Aorta (tissue), 5 donors: ENCODE results near the gene SLC4A3. TPM values are rescaled to one million over a fixed set of nuclear protein-coding genes. Genes with fewer than 3 reads are reported as not detected.
A peak's percentile ranks its signal among the peaks of the same experiment; 100 is the strongest.

ENCODE experiments used
- ATAC-seq: fragments of 200-7000 bp; cut with Tn5 transposase; one replicate; pipeline ENCODE4 v1.9.1; 2022; ENCODE audit warnings: moderate library complexity; ENCODE audit not compliant: low FRiP score
- DNase-seq, 2 donors: peaks; one replicate each; pipeline ENCODE4 v3.0.0-alpha.2; 2020
- H3K27ac ChIP-seq, 2 donors: one replicate each; pipeline ENCODE4 v1.5.1; 2013; ENCODE audit warnings: low read length in 2 of 2, mild to moderate bottlenecking in 2 of 2, moderate library complexity in 2 of 2, control low read depth in 1 of 2, inconsistent platforms in 1 of 2, low read depth in 1 of 2
- H3K27me3 ChIP-seq, 2 donors: one replicate each; pipeline ENCODE4 v1.6.1; 2013; ENCODE audit warnings: control low read depth in 1 of 2, low read length in 1 of 2, mild to moderate bottlenecking in 1 of 2, moderate library complexity in 1 of 2; ENCODE audit not compliant: insufficient read depth in 2 of 2, control insufficient read depth in 1 of 2
- H3K36me3 ChIP-seq, 2 donors: one replicate each; pipeline ENCODE4 v1.6.1; 2013; ENCODE audit warnings: control low read depth in 1 of 2, low read length in 1 of 2, mild to moderate bottlenecking in 1 of 2; ENCODE audit not compliant: insufficient read depth in 2 of 2, control insufficient read depth in 1 of 2
- H3K4me1 ChIP-seq, 2 donors: one replicate each; pipeline ENCODE4 v1.6.1; 2013; ENCODE audit warnings: low read length in 2 of 2, control low read depth in 1 of 2, mild to moderate bottlenecking in 1 of 2, moderate library complexity in 1 of 2; ENCODE audit not compliant: insufficient read depth in 2 of 2, control insufficient read depth in 1 of 2
- H3K4me3 ChIP-seq, 2 donors: one replicate each; pipeline ENCODE4 v1.5.1; 2013; ENCODE audit warnings: low read length in 2 of 2, control low read depth in 1 of 2, mild to moderate bottlenecking in 1 of 2
- H3K9me3 ChIP-seq: one replicate; pipeline ENCODE4 v1.6.1; 2013; ENCODE audit warnings: mild to moderate bottlenecking, low read length; ENCODE audit not compliant: control insufficient read depth
- WGBS, 2 donors: extraction: QIAGEN DNeasy Blood & Tissue Kit; methylation state at CpG; one replicate each; pipeline ENCODE4 v1.1.7; 2013; 5-methylcytosine and 5-hydroxymethylcytosine counted together
- intact Hi-C, 2 donors: fragments of 100-400 bp; cut with DNase I; formaldehyde crosslinking; loops; one replicate each; pipeline versions ENCODE4 v1.14.2 to v1.15.0; 2022
- polyA plus RNA-seq, 2 donors: library from polyadenylated mRNA; stranded (reverse); fragments of 200-250 nt; gene quantifications; one replicate each; pipeline ENCODE4 v1.2.3, GENCODE V29; 2013
- total RNA-seq, 2 donors: library from RNA; stranded (reverse); fragmentation: NEBNext Ultra II Directional; extraction: Animal tissue kit (Norgen Biotek cat#: 25700); gene quantifications; one replicate each; pipeline ENCODE4 v1.2.1, GENCODE V29; 2021
- donor health status: healthy with polysubstance abuse.
- donor health status: Bipolar disorder and iron deficiency.
- donor health status: DM: no; HTN: no; CAD: no.
- donor health status: DM: no; HTN: no; CAD: no.
- donor health status: DM: yes; HTN: yes; CAD: no.

Gene SLC4A3
- total and polyA plus RNA-seq, 4 donors: 2.0 to 5.4 (median 3.0) TPM

DNA sequence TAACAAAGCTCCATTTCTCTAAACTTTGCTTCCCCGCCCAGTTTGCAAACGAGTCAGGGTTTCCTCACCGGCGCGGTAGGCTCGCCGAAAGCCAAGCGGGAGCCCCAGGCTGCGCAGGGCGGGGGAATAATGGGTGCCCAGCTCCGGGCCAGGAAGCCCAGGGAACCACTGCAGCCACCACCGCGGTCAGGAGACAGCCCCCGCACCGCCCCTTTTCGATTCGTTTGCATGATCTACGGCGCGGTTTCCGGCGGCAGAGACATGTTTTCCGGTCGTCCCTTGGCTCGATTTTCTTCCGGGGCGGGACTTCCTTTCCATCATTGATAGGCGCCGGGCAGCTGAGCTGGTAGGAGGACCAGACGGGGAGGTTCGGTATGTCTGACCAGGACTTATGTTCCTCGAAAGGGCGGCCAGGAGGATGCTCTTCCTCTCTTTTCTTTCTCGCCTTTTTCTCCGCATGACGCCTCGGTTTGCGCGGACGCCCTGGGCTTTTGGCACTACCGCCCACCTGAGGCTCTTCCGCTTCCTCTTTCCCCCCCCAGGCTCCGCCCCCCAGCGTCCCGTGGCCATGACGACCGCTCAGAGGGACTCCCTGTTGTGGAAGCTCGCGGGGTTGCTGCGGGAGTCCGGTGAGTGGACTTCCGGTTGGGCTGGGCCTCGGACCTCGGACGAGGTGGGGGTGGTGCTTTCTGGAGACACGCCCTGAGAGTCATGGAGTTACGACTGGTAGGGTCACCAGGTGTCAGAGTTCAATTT is 29.7 kb upstream of the SLC4A3 start, which contains the start of gene STK11IP:
Gene STK11IP, plus strand, starts transcription at position 306 of the 756 bp plus-strand sequence. Its CDS starts 263 bp downstream, at position 569.
- peak within 1 kb of the TSS; percentile 59 to 72 for H3K4me3 ChIP-seq
- peak; percentile 98 for DNase-seq
- no peaks in the 10 kb centered on the region for H3K27me3 ChIP-seq
- 0% methylated on average over 56 to 57 of the region's 57 CpGs for WGBS, 2 donors
- peaks cover 0 to 3% of the 10 kb centered on the region in 2 donors for H3K4me1 ChIP-seq
- H3K36me3 ChIP-seq: peaks cover 2 to 3% of the 10 kb centered on the region in 2 donors
- ATAC-seq: peak; percentile 97
- peak within 1 kb of the TSS; percentile 73 to 80 for H3K27ac ChIP-seq
- no peaks in the 10 kb centered on the region for H3K9me3 ChIP-seq
- intact Hi-C loops: loop anchor here (1.0 to 5.0 kb wide), 4 partner anchors 26 to 92 kb away; partner anchors contain the start of genes CHPF (in 1 of the 2), OBSL1 (in 1 of the 2) and TMEM198 (in 1 of the 2)

- ATAC-seq (no peak), DNase-seq (no peak)
- H3K4me1 ChIP-seq: peaks cover 0 to 3% of the 10 kb centered on the region in 2 donors
- 19% methylated on average over 9 of the region's 9 CpGs for WGBS, 2 donors
- no peaks in the 10 kb centered on the region for H3K27me3 ChIP-seq
- peak overlapping the region; percentile 28 to 63 for H3K27ac ChIP-seq
- intact Hi-C loops: loop anchor here (5.0 kb wide), 2 partner anchors 46 to 56 kb away; partner anchors contain the start of genes CHPF (in 1 of the 2) and TMEM198 (in 1 of the 2)
- H3K4me3 ChIP-seq: peak overlapping the region; percentile 15 to 28
- H3K9me3 ChIP-seq: no peaks in the 10 kb centered on the region
- peaks cover 2 to 3% of the 10 kb centered on the region in 2 donors for H3K36me3 ChIP-seq
Observed at GRCh38 chr2:219598308-219599078, 28.9 kb upstream of the SLC4A3 start.

DNA sequence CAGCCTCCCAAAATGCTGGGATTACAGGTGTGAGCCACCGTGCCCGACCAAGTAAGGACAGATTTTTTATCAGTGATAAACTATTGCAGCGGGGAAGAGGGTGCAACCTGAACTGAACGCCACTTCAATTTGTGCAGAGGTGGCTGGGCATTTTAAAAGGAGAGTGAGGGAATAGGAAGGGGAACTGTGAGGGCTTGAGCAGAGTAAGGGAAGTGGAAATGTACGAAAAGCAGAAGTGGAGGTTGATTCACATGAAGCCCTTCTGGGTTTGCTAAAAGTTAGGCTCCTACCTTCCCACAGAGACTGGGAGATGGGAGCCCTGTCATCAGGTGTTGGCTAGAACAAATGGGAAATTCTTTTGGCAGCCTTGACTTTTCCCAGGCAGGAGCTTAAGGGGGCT is 23.7 kb upstream of the SLC4A3 start:
- WGBS, 2 donors: 94% methylated on average over 5 of the region's 5 CpGs
- Histone ChIP-seq H3K27me3 (no peaks in the 10 kb centered on the region), H3K4me3 (no peak overlapping the region), H3K4me1 (no peaks in the 10 kb centered on the region), H3K36me3 (peaks cover 3 to 6% of the 10 kb centered on the region in 2 donors), H3K9me3 (no peaks in the 10 kb centered on the region), H3K27ac (no peak overlapping the region)
- DNase-seq (no peak), ATAC-seq (no peak)
- intact Hi-C loops: no loop called here

DNA sequence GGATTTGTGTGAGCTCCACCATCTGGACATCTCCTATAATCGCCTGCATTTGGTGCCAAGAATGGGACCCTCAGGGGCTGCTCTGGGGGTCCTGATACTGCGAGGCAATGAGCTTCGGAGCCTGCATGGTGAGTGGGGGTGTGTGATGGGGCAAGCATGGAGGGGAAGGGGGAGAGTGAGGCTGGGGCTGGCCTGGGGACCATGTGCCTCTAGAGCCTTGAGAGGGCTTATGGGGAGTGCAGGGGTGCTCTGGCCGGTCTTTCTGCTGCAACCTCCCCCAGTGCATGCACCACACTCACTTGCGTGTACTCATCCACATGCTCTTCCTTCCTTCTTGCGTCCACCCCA is 21.8 kb upstream of the SLC4A3 start:
- no peak for ATAC-seq
- Histone ChIP-seq H3K4me1 (no peaks in the 10 kb centered on the region), H3K36me3 (peaks cover 3 to 6% of the 10 kb centered on the region in 2 donors), H3K4me3 (no peak overlapping the region), H3K27ac (no peak overlapping the region), H3K9me3 (no peaks in the 10 kb centered on the region), H3K27me3 (no peaks in the 10 kb centered on the region)
- intact Hi-C loops: no loop called here
- 89 to 93% methylated on average over 6 of the region's 6 CpGs for WGBS, 2 donors
- DNase-seq: no peak

DNA sequence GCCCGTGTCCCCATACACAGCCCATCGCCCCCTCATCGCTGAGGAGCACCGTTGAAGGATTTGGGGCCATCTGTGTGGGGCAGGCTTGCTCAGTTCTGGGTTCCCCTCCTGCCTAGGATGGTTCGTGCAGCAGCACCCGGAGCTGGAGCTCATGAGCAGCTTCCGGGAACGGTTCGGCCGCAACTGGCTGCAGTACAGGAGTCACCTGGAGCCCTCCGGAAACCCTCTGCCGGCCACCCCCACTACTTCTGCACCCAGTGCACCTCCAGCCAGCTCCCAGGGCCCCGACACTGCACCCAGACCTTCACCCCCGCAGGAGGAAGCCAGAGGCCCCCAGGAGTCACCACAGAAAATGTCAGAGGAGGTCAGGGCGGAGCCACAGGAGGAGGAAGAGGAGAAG is 19.5 kb upstream of the SLC4A3 start:
- peaks cover 0 to 4% of the 10 kb centered on the region in 2 donors for H3K36me3 ChIP-seq
- WGBS, 2 donors: 93 to 95% methylated on average over 15 of the region's 15 CpGs
- ATAC-seq (no peak), DNase-seq (no peak)
- H3K4me1 ChIP-seq: no peaks in the 10 kb centered on the region
- H3K9me3 ChIP-seq: no peaks in the 10 kb centered on the region
- no peak overlapping the region for H3K4me3 ChIP-seq
- H3K27ac ChIP-seq: no peak overlapping the region
- H3K27me3 ChIP-seq: no peaks in the 10 kb centered on the region
- intact Hi-C loops: no loop called here

- no peaks in the 10 kb centered on the region for H3K9me3 ChIP-seq
- WGBS, 2 donors: 81 to 86% methylated on average over 15 of the region's 15 CpGs
- no peak for DNase-seq
- no peaks in the 10 kb centered on the region for H3K4me1 ChIP-seq
- intact Hi-C loops: no loop called here
- H3K27me3 ChIP-seq: no peaks in the 10 kb centered on the region
- ATAC-seq: no peak
- no peak overlapping the region for H3K27ac ChIP-seq
- peaks cover 0 to 4% of the 10 kb centered on the region in 2 donors for H3K36me3 ChIP-seq
- H3K4me3 ChIP-seq: no peak overlapping the region
Observed at GRCh38 chr2:219608399-219608964, 18.9 kb upstream of the SLC4A3 start.

- Histone ChIP-seq H3K27ac (no peak overlapping the region), H3K27me3 (no peaks in the 10 kb centered on the region), H3K4me1 (no peaks in the 10 kb centered on the region), H3K4me3 (no peak overlapping the region), H3K9me3 (no peaks in the 10 kb centered on the region), H3K36me3 (peaks cover 0 to 4% of the 10 kb centered on the region in 2 donors)
- DNase-seq: no peak
- no peak for ATAC-seq
- WGBS, 2 donors: 82 to 88% methylated on average over 13 of the region's 13 CpGs
- intact Hi-C loops: no loop called here
Observed at GRCh38 chr2:219609149-219609750, 18.2 kb upstream of the SLC4A3 start.

DNA sequence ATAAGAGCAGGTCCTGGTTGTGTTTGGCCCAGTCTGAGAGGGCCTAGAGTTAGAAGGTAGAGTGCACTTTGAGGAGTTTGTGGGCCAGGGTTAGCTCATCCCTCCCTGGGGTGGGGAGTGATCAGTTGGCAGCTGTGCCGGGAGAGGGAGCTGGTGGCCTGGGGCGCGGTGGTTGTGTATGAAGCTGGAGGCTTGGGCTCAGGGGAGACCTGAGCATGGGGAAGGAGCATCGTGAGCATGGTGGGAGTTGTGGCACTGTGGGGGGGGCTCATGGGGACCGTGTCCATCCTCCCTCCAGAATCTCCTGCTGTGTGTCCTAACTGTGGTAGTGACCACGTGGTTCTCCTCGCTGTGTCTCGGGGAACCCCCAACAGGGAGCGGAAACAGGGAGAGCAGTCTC is 16.1 kb upstream of the SLC4A3 start:
- intact Hi-C loops: no loop called here
- Histone ChIP-seq H3K4me1 (no peaks in the 10 kb centered on the region), H3K27ac (no peak overlapping the region), H3K9me3 (no peaks in the 10 kb centered on the region), H3K36me3 (peaks cover 0 to 5% of the 10 kb centered on the region in 2 donors), H3K27me3 (no peaks in the 10 kb centered on the region), H3K4me3 (no peak overlapping the region)
- ATAC-seq (no peak), DNase-seq (peak in 1 of 2 donors; percentile 60)
- WGBS, 2 donors: 88 to 92% methylated on average over 9 of the region's 9 CpGs
